H1 (cell line): ENCODE results near the gene CAPS. TPM values are rescaled to one million over a fixed set of nuclear protein-coding genes. Genes with fewer than 3 reads are reported as not detected.

Experiments used
- CTCF ChIA-PET: fragments of 300-600 bp; sonication (Branson Sonifier 250); formaldehyde crosslinking; loops from one replicate; lab custom pipeline; 2021; ENCODE audit not compliant: partially characterized antibody; lab: Charles Lee
- POLR2A ChIA-PET: fragments of 300-600 bp; sonication (Branson Sonifier 250); formaldehyde crosslinking; loops from one replicate; lab custom pipeline; 2021; ENCODE audit warnings: inconsistent platforms; ENCODE audit not compliant: partially characterized antibody; lab: Charles Lee
- DNase-seq, 2 experiments: peaks; one replicate each; pipeline versions ENCODE4 v3.0.0 to v3.0.0-alpha.2; 2010 to 2022; ENCODE audit warnings: low spot score in 2 of 2, low read depth in 1 of 2, mixed read lengths in 1 of 2
- FAIRE-seq: peaks from 2 replicates; lab custom pipeline; 2011; peaks lifted over from hg19 to GRCh38; lab: Jason Lieb, UNC
- H2AFZ ChIP-seq: 2 replicates; pipeline ENCODE4 v1.8.1; 2012; ENCODE audit warnings: low read length, inconsistent platforms
- H2AK5ac ChIP-seq: 2 replicates; pipeline ENCODE4 v1.6.1; 2013; ENCODE audit warnings: low read depth, low read length
- H2BK120ac ChIP-seq: replicated peaks from 2 replicates; pipeline ENCODE3; 2013; ENCODE audit warnings: low read depth, low read length, inconsistent platforms
- H2BK12ac ChIP-seq: 2 replicates; pipeline ENCODE4 v1.6.1; 2013; ENCODE audit warnings: low read depth, low read length
- H2BK15ac ChIP-seq: 2 replicates; pipeline ENCODE4 v1.6.1; 2013; ENCODE audit warnings: low read length
- H2BK20ac ChIP-seq: 2 replicates; pipeline ENCODE4 v1.6.1; 2013; ENCODE audit warnings: low read length
- H2BK5ac ChIP-seq: 2 replicates; pipeline ENCODE4 v1.6.1; 2013; ENCODE audit warnings: low read depth, low read length
- H3K14ac ChIP-seq: 2 replicates; pipeline ENCODE4 v1.6.1; 2013; ENCODE audit warnings: inconsistent platforms; ENCODE audit not compliant: insufficient read length
- H3K18ac ChIP-seq: 2 replicates; pipeline ENCODE4 v1.6.1; 2013; ENCODE audit warnings: low read length; ENCODE audit errors: extremely low read depth
- H3K23ac ChIP-seq: 2 replicates; pipeline ENCODE4 v1.6.1; 2013; ENCODE audit warnings: inconsistent platforms; ENCODE audit not compliant: insufficient read length
- H3K23me2 ChIP-seq: 2 replicates; pipeline ENCODE4 v1.6.1; 2013; ENCODE audit warnings: low read depth, low read length
- H3K27ac ChIP-seq: 2 replicates; pipeline ENCODE4 v1.6.1; 2011; ENCODE audit warnings: low read depth, low read length, inconsistent platforms
- H3K27me3 ChIP-seq, 4 experiments: replicated peaks in 1 of 4; 1 replicate in 1 of 4; 2 replicates in 3 of 4; pipeline versions ENCODE4 v1.6.1 to v1.8.1; 2011 to 2013; ENCODE audit warnings: low read length in 3 of 4, mild to moderate bottlenecking in 3 of 4, inconsistent platforms in 2 of 4, mixed read lengths in 2 of 4, moderate library complexity in 1 of 4; ENCODE audit not compliant: control insufficient read depth in 3 of 4, insufficient read depth in 3 of 4; ENCODE audit errors: extremely low read depth in 1 of 4
- H3K36me3 ChIP-seq, 4 experiments: 2 replicates each; pipeline versions ENCODE4 v1.6.1 to v1.8.1; 2011 to 2013; ENCODE audit warnings: mild to moderate bottlenecking in 4 of 4, low read length in 3 of 4, moderate library complexity in 2 of 4, control low read depth in 1 of 4, inconsistent platforms in 1 of 4; ENCODE audit not compliant: insufficient read depth in 4 of 4, control insufficient read depth in 2 of 4
- H3K4ac ChIP-seq: replicated peaks from 2 replicates; pipeline ENCODE3; 2013; ENCODE audit warnings: low read length, low read depth, mixed read lengths, inconsistent platforms; ENCODE audit not compliant: insufficient read length
- H3K4me1 ChIP-seq, 4 experiments: replicated peaks in 1 of 4; 1 replicate in 1 of 4; 2 replicates in 3 of 4; pipeline versions ENCODE4 v1.6.1 to v1.8.1; 2011 to 2013; ENCODE audit warnings: low read length in 3 of 4, inconsistent platforms in 2 of 4, mixed read lengths in 1 of 4; ENCODE audit not compliant: insufficient read depth in 4 of 4, control insufficient read depth in 3 of 4
- H3K4me2 ChIP-seq, 2 experiments: 2 replicates each; pipeline versions ENCODE4 v1.6.1 to v1.8.1; 2011 to 2013; ENCODE audit warnings: low read depth in 2 of 2, low read length in 2 of 2, control low read depth in 1 of 2, inconsistent platforms in 1 of 2, mild to moderate bottlenecking in 1 of 2; ENCODE audit not compliant: insufficient read depth in 1 of 2
- H3K4me3 ChIP-seq, 4 experiments: fragments of 200-600, 300-600 bp in 1 of 4; sonication (generic), shearing (Covaris generic), sonication (Bioruptor Twin) in 1 of 4; 2 replicates each; pipeline versions ENCODE4 v1.5.1 to v1.8.1; 2011 to 2016; ENCODE audit warnings: low read length in 4 of 4, low read depth in 3 of 4, control low read depth in 2 of 4, inconsistent platforms in 2 of 4, mild to moderate bottlenecking in 2 of 4, mixed read lengths in 1 of 4, moderate library complexity in 1 of 4; ENCODE audit not compliant: insufficient read depth in 2 of 4; ENCODE audit errors: extremely low read depth in 1 of 4
- H3K56ac ChIP-seq: replicated peaks from 2 replicates; pipeline ENCODE3; 2013; ENCODE audit warnings: low read depth, mild to moderate bottlenecking, mixed read lengths, low read length, inconsistent platforms; ENCODE audit not compliant: insufficient read length
- H3K79me1 ChIP-seq: 2 replicates; pipeline ENCODE4 v1.6.1; 2013; ENCODE audit warnings: low read depth, low read length, control low read depth
- H3K79me2 ChIP-seq, 2 experiments: 2 replicates each; pipeline versions ENCODE4 v1.6.1 to v1.8.1; 2012 to 2013; ENCODE audit warnings: low read length in 2 of 2, mild to moderate bottlenecking in 2 of 2, inconsistent platforms in 1 of 2; ENCODE audit not compliant: insufficient read depth in 2 of 2, control insufficient read depth in 1 of 2
- H3K9ac ChIP-seq, 4 experiments: replicated peaks in 1 of 4; 1 replicate in 1 of 4; 2 replicates in 3 of 4; pipeline versions ENCODE4 v1.6.1 to v1.8.1; 2011 to 2013; ENCODE audit warnings: low read depth in 3 of 4, low read length in 3 of 4, control low read depth in 2 of 4, mild to moderate bottlenecking in 2 of 4, moderate library complexity in 2 of 4, inconsistent platforms in 1 of 4; ENCODE audit errors: extremely low read depth in 1 of 4
- H3K9me3 ChIP-seq, 2 experiments: 2 replicates each; pipeline versions ENCODE4 v1.6.1 to v1.8.1; 2012 to 2013; ENCODE audit warnings: mild to moderate bottlenecking in 2 of 2, moderate library complexity in 2 of 2, control low read depth in 1 of 2, inconsistent platforms in 1 of 2, low read depth in 1 of 2, low read length in 1 of 2, mixed read lengths in 1 of 2; ENCODE audit not compliant: insufficient read depth in 2 of 2
- H4K20me1 ChIP-seq, 2 experiments: replicated peaks in 1 of 2; 2 replicates each; pipeline versions ENCODE3 to v1.8.1; 2011 to 2013; ENCODE audit warnings: inconsistent platforms in 2 of 2, low read length in 2 of 2, mild to moderate bottlenecking in 1 of 2; ENCODE audit not compliant: insufficient read depth in 2 of 2, control insufficient read depth in 1 of 2
- H4K5ac ChIP-seq: 2 replicates; pipeline ENCODE4 v1.6.1; 2013; ENCODE audit warnings: low read length, low read depth, mixed read lengths, inconsistent platforms; ENCODE audit not compliant: insufficient read length
- H4K8ac ChIP-seq: 2 replicates; pipeline ENCODE4 v1.8.0; 2013; ENCODE audit warnings: mild to moderate bottlenecking, moderate library complexity, low read length, inconsistent platforms; ENCODE audit not compliant: insufficient read depth; ENCODE audit errors: extremely low read depth
- H4K91ac ChIP-seq: replicated peaks from 2 replicates; pipeline ENCODE3; 2013; ENCODE audit warnings: low read length, mixed read lengths, inconsistent platforms; ENCODE audit not compliant: insufficient read length
- CBX8 ChIP-seq: fragments of 300-800, 300-1000 bp; sonication (generic); IDR thresholded peaks from 2 replicates; pipeline ENCODE4 v1.7.1; 2016; ENCODE audit warnings: low read depth, low read length, borderline replicate concordance
- CHD2 ChIP-seq: IDR thresholded peaks from 2 replicates; pipeline ENCODE4 v1.6.1; 2012; ENCODE audit warnings: low read length, improper control_type of control experiment
- EGR1 ChIP-seq: IDR thresholded peaks from 2 replicates; pipeline ENCODE4 v1.6.1; 2011; ENCODE audit warnings: low read depth, low read length, borderline replicate concordance
- EZH2 ChIP-seq: fragments of 200-600 bp; sonication (generic); IDR thresholded peaks from 2 replicates; pipeline ENCODE4 v1.7.1; 2012; ENCODE audit warnings: low read depth, mild to moderate bottlenecking, moderate library complexity, low read length, inconsistent platforms; ENCODE audit not compliant: severe bottlenecking
- NANOG ChIP-seq: IDR thresholded peaks from 2 replicates; pipeline ENCODE4 v1.6.1; 2011; ENCODE audit warnings: low read length, low read depth, mild to moderate bottlenecking, inconsistent platforms; ENCODE audit not compliant: insufficient read depth, poor library complexity, severe bottlenecking
- SIX5 ChIP-seq: IDR thresholded peaks from 2 replicates; pipeline ENCODE4 v1.6.1; 2011; ENCODE audit warnings: mild to moderate bottlenecking, low read depth, low read length
- WGBS, 2 experiments: shearing (Covaris generic) in 1 of 2; methylation state at CpG; one replicate each; pipeline versions ENCODE4 v1.1.6 to v1.1.7; 2013 to 2015; ENCODE audit warnings: low lambda C conversion rate in 2 of 2, mixed read lengths in 2 of 2, inconsistent platforms in 1 of 2, low coverage in 1 of 2, missing lambda C conversion rate in 1 of 2; ENCODE audit not compliant: insufficient replicate concordance in 2 of 2, insufficient coverage in 1 of 2, insufficient read length in 1 of 2; ENCODE audit errors: extremely low coverage in 1 of 2, missing lambda C conversion rate in 1 of 2; 5-methylcytosine and 5-hydroxymethylcytosine counted together
- polyA plus RNA-seq, 7 experiments: library from polyadenylated mRNA; depleted of rRNA in 3 of 7; stranded (reverse) in 5 of 7; unstranded in 2 of 7; fragments of >200 nt in 5 of 7; fragments of 200-250 nt in 2 of 7; gene quantifications; 1 replicate in 5 of 7; 2 replicates in 1 of 7; 4 replicates in 1 of 7; pipeline versions ENCODE4 v1.2.1 to v1.2.3, GENCODE V29; 2011 to 2013; ENCODE audit warnings: missing spikeins in 2 of 7, mixed read lengths in 2 of 7
- total RNA-seq: library from RNA; stranded (reverse); fragmentation: NEBNext Ultra II Directional; extraction: Animal tissue kit (Norgen Biotek cat#: 25700); gene quantifications from 2 replicates; pipeline ENCODE4 v1.2.1, GENCODE V29; 2021

The CAPS gene
- total and polyA plus RNA-seq, 2 of the 8 experiments (the other 6 are each of a cell fraction or from before 2014, with no cell fraction given) = 2.1 to 2.4 TPM

DNA sequence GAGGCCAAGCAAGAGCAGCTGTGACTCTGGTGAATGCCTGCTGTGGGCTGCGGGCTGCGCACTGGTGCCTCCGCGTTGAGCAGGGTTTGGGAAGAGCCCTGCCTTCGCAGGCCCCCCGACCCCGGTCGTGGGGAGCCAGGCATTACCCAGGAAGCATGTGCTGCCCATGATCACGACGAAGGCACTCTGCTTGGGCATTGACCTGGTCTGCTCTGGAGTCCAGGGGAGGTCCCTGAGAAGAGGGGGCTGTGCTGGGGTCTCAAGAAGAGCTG lies 44.7 kb downstream of the CAPS start:
- no peak for FAIRE-seq
- H3K4me1 ChIP-seq = peaks cover 12 to 41% (median 23%) of the 10 kb centered on the region in 4 experiments

More for the DNA sequence above, 44.7 kb downstream of the CAPS start:
- no peak overlapping the region for H3K56ac ChIP-seq
- H3K9me3 ChIP-seq = no peaks in the 10 kb centered on the region
- peaks cover 39 to 53% of the 10 kb centered on the region in 2 experiments for H4K20me1 ChIP-seq
- H2BK20ac ChIP-seq = no peak overlapping the region
- ChIA-PET CTCF (interaction anchor here (0.6 to 5.8 kb wide), 3 partner anchors 8 to 752 kb away, joined by 3 to 43 read pairs (median 3); no protein-coding TSS in a partner anchor), POLR2A (no interaction called here)
- H3K23me2 ChIP-seq = no peaks in the 10 kb centered on the region
- H2AFZ ChIP-seq = no peak overlapping the region
- H2AK5ac ChIP-seq = no peak overlapping the region
- no peak overlapping the region for H3K4me3 ChIP-seq
- no peak overlapping the region for H3K9ac ChIP-seq
- no peak for DNase-seq
- no peaks in the 10 kb centered on the region; a peak in 1 of 7 replicates for H3K27me3 ChIP-seq
- TF ChIP-seq EZH2 (no peak), EGR1 (no peak), NANOG (no peak), SIX5 (no peak), CHD2 (no peak), CBX8 (no peak)
- no peak overlapping the region for H2BK12ac ChIP-seq
- H3K4me2 ChIP-seq = no peak overlapping the region
- H2BK120ac ChIP-seq = no peak overlapping the region
- no peaks in the 10 kb centered on the region for H3K36me3 ChIP-seq
- H2BK15ac ChIP-seq = no peak overlapping the region
- H3K4ac ChIP-seq = no peak overlapping the region
- no peak overlapping the region for H4K5ac ChIP-seq
- H4K8ac ChIP-seq = no peak overlapping the region
- no peak overlapping the region for H3K23ac ChIP-seq
- H2BK5ac ChIP-seq = no peak overlapping the region
- no peak overlapping the region for H3K18ac ChIP-seq
- H3K14ac ChIP-seq = no peak overlapping the region
- whole genome bisulfite sequencing, 2 experiments = 95% methylated on average over 9 of the region's 10 CpGs; no CpG with 5 or more reads in 1 of the 2 experiments
- peaks cover 14 to 95% of the 10 kb centered on the region in 2 experiments for H3K79me2 ChIP-seq
- no peak overlapping the region for H4K91ac ChIP-seq
- peaks cover 42% of the 10 kb centered on the region for H3K79me1 ChIP-seq
- H3K27ac ChIP-seq = no peak overlapping the region
